ENCODE data around the gene SLC35F2. TPM values are rescaled to one million over a fixed set of nuclear protein-coding genes. Genes with fewer than 3 reads are reported as not detected.

The SLC35F2 gene
- total and polyA plus RNA-seq, 2 of the 13 experiments (the other 11 are each of a cell fraction or from before 2014, with no cell fraction given) = 5.8 to 20.3 TPM

GRCh38 chr11:107858217-107859070 lies at the start of gene SLC35F2 (continued):
- no peak for TF ChIP-seq MNT (IDR thresholded peaks at IDR 0.05)
- TF ChIP-seq ATF5 (CRISPR knock-in tag; IDR thresholded peaks at IDR 0.05; ENCODE audit: low read depth) = no peak
- TF ChIP-seq ZNF547 (CRISPR knock-in tag; IDR thresholded peaks at IDR 0.05) = 0 out of 2 replicates have a peak, but pooled peaks have one; percentile 25
- peak; percentile 21; the same call in 1 of the 2 replicates for TF ChIP-seq GATAD2A (CRISPR knock-in tag; IDR thresholded peaks at IDR 0.05)
- 0 out of 2 replicates have a peak, but pooled peaks have one; percentile 70 for TF ChIP-seq ZNF704 (CRISPR knock-in tag; IDR thresholded peaks at IDR 0.05; ENCODE audit: borderline replicate concordance)
- TF ChIP-seq CREB1 (IDR thresholded peaks at IDR 0.05) = no peak
- TF ChIP-seq CREB1 (CRISPR knock-in tag; IDR thresholded peaks at IDR 0.05) = no peak
- peak; percentile 34; the same call in 1 of the 3 replicates for TF ChIP-seq MXI1 (IDR thresholded peaks at IDR 0.05; ENCODE audit: borderline replicate concordance, low read depth, low read length)
- TF ChIP-seq ATF4 (CRISPR knock-in tag; IDR thresholded peaks at IDR 0.05) = peak in 1 of 2 experiments; percentile 68; a peak in 2 of 4 replicates
- TF ChIP-seq RFX5 (IDR thresholded peaks at IDR 0.05; ENCODE audit: low read depth, low read length) = no peak
- 0 out of 2 replicates have a peak, but pooled peaks have one; percentile 43 for TF ChIP-seq ETS1 (CRISPR knock-in tag; IDR thresholded peaks at IDR 0.05)
- peak; percentile 88 for TF ChIP-seq PATZ1 (CRISPR knock-in tag; IDR thresholded peaks at IDR 0.05)
- peak; percentile 72 for TF ChIP-seq SAP130 (CRISPR knock-in tag; IDR thresholded peaks at IDR 0.05; ENCODE audit: low read depth)
- 0 out of 2 replicates have a peak, but pooled peaks have one; percentile 32 for TF ChIP-seq BRD4 (CRISPR knock-in tag; IDR thresholded peaks at IDR 0.05)
- 0 out of 2 replicates have a peak, but pooled peaks have one; percentile 7 for TF ChIP-seq RAD21 (CRISPR knock-in tag; IDR thresholded peaks at IDR 0.05)
- no peak for TF ChIP-seq ZNF17 (CRISPR knock-in tag; IDR thresholded peaks at IDR 0.05)
- TF ChIP-seq CBFB (CRISPR knock-in tag; IDR thresholded peaks at IDR 0.05) = 0 out of 2 replicates have a peak, but pooled peaks have one; percentile 28
- TF ChIP-seq SRY (CRISPR knock-in tag; IDR thresholded peaks at IDR 0.05) = peak; percentile 54; the same call in 1 of the 2 replicates
- TF ChIP-seq ISX (CRISPR knock-in tag; conservative IDR thresholded peaks at IDR 0.05) = 0 out of 2 replicates have a peak, but pooled peaks have one; percentile 25
- peak; percentile 73; the same call in 1 of the 2 replicates for TF ChIP-seq ZSCAN31 (CRISPR knock-in tag; IDR thresholded peaks at IDR 0.05; ENCODE audit: low read depth)

Measured in HepG2 (cell line).